ENCODE data around the gene STAT5A. TPM values are rescaled to one million over a fixed set of nuclear protein-coding genes. Genes with fewer than 3 reads are reported as not detected.

Gene STAT5A
- polyA plus RNA-seq, 1 of the 3 experiments (the other 2 are of a cell fraction): 2.3 TPM

DNA sequence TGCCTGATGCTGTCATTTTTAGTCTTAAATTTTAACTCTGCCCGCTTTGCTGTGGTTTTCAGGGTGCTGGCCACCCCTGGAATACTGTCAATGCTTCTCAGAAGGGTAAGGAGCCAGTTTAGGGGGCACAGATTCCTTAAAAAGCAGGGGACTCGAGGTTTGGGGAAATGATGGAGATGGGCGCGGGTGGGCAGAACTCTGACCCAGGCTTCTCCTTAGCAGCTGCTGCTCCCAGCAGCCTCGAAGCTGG lies 23.7 kb downstream of the STAT5A start:
- Histone ChIP-seq H4K20me1 (ENCODE audit: insufficient read depth) (no peaks in the 10 kb centered on the region), H3K36me3 (replicated peaks in 1 of 2; ENCODE audit: control insufficient read depth in 1 of 2, insufficient read depth in 2 of 2, low read length in 1 of 2) (peaks cover 16 to 33% of the 10 kb centered on the region in 2 experiments), H3K9ac (no peak overlapping the region), H3K27ac (ENCODE audit: low read depth in 2 of 2, low read length in 1 of 2) (peak overlapping the region in 1 of 2 experiments; percentile 51; a peak in 2 of 4 replicates), H3K4me3 (ENCODE audit: low read depth in 2 of 2, low read length in 1 of 2) (no peak overlapping the region), H3K4me1 (ENCODE audit: control insufficient read depth in 1 of 2, insufficient read depth in 2 of 2, low read depth in 1 of 2, low read length in 1 of 2) (peaks cover 0 to 15% of the 10 kb centered on the region in 2 experiments; a peak in 2 of 4 replicates), H3K79me2 (ENCODE audit: insufficient read depth) (no peaks in the 10 kb centered on the region), H3K9me3 (no peaks in the 10 kb centered on the region), H3F3A (replicated peaks; ENCODE audit: insufficient read depth) (peaks cover 14% of the 10 kb centered on the region), H3K9me2 (no peaks in the 10 kb centered on the region), H3K27me3 (ENCODE audit: insufficient read depth) (no peaks in the 10 kb centered on the region), H2AFZ (ENCODE audit: low read depth) (no peak overlapping the region), H3K4me2 (peak overlapping the region; percentile 26; the same call in 1 of the 2 replicates)
- no peak for DNase-seq
- TF ChIP-seq TAF1 (IDR thresholded peaks at IDR 0.05; ENCODE audit: borderline replicate concordance, low read depth, low read length) (no peak), EP300 (IDR thresholded peaks at IDR 0.05; ENCODE audit: borderline replicate concordance in 1 of 2, low read depth in 1 of 2, low read length in 1 of 2) (0 out of 4 replicates have a peak, but pooled peaks of 1 of the 2 experiments have one; percentile 26)
- WGBS (ENCODE audit: low lambda C conversion rate): 52% methylated on average over 5 of the region's 5 CpGs
- ChIA-PET CTCF (interaction anchor here (0.6 to 26.2 kb wide), 32 partner anchors 9 to 443 kb away, joined by 3 to 683 read pairs (median 5); partner anchors contain the start of genes CAVIN1, CNP, KCNH4 and STAT3), POLR2A (interaction anchor here (1.0 to 1.3 kb wide), 3 partner anchors 35 to 118 kb away, joined by 3 to 4 read pairs (median 4); partner anchors contain the start of gene STAT3)

DNA sequence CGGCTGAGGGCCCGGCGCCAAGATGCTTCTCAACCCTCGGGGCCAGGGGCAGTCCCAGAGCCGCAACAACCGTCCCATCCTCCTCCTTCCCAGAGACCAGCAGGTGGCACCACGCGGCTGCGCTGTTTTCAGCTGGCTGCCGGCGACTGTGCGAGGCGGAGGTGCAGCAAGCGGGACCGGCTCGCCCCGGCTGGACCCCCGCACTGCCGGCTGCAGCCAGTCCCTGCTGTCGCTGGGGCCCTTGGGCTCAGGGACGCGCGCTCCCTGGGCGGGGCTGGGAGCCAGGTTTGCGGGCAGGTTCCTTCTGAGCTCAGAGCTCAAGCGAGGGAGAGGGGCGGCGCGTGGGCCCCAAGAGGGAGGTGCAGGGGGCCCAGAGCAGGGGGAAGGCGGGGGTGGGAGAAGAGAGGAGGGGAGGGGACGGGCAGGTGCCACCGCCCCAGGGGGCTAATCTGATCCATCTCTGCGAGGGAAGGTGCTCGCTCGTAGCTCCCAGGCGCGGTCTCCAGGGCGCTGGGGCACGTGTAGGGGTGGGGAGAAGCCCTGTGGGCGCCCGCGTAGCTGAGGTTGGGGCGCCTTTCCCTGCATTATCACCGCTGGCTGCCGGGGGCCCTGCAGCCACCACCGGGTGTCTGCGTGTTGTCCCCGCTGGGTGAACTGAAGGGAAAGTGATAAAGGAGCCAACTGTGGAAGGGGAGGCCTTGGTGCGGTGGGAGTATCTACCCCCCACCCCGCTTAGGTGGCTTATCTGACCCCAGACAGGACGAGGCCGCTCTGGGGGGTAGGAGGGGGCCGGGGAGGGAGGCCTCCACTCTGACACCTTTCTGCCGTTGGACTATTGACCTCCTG lies 24.2 kb downstream of the STAT5A start:
- H4K20me1 ChIP-seq (ENCODE audit: insufficient read depth): no peaks in the 10 kb centered on the region
- no peaks in the 10 kb centered on the region for H3K27me3 ChIP-seq (ENCODE audit: insufficient read depth)
- H3K4me1 ChIP-seq (ENCODE audit: control insufficient read depth in 1 of 2, insufficient read depth in 2 of 2, low read depth in 1 of 2, low read length in 1 of 2): peaks cover 0 to 15% of the 10 kb centered on the region in 2 experiments; a peak in 2 of 4 replicates
- WGBS (ENCODE audit: low lambda C conversion rate): 61% methylated on average over 24 of the region's 54 CpGs
- no peaks in the 10 kb centered on the region for H3K9me3 ChIP-seq
- no peak overlapping the region for H2AFZ ChIP-seq (ENCODE audit: low read depth)
- H3K36me3 ChIP-seq (replicated peaks in 1 of 2; ENCODE audit: control insufficient read depth in 1 of 2, insufficient read depth in 2 of 2, low read length in 1 of 2): peaks cover 17 to 38% of the 10 kb centered on the region in 2 experiments
- CTCF ChIA-PET: interaction anchor here (0.6 to 26.2 kb wide), 38 partner anchors 9 to 443 kb away, joined by 3 to 683 read pairs (median 5); partner anchors contain the start of genes CAVIN1, CNP, KCNH4 and NAGLU
- peak; percentile 93 for DNase-seq
- POLR2A ChIA-PET: interaction anchor here (1.1 to 1.3 kb wide), 2 partner anchors 35 to 76 kb away, joined by 4 read pairs; partner anchors contain the start of gene STAT3
- H3F3A ChIP-seq (replicated peaks; ENCODE audit: insufficient read depth): peaks cover 14% of the 10 kb centered on the region
- H3K9me2 ChIP-seq: no peaks in the 10 kb centered on the region
- TF ChIP-seq RCOR1 (IDR thresholded peaks at IDR 0.05; ENCODE audit: low read length) (0 out of 2 replicates have a peak, but pooled peaks have one; percentile 31), EP300 (IDR thresholded peaks at IDR 0.05; ENCODE audit: borderline replicate concordance in 1 of 2, low read depth in 1 of 2, low read length in 1 of 2) (peak in 1 of 2 experiments; percentile 2; a peak in 1 of 4 replicates), SMC3 (IDR thresholded peaks at IDR 0.05; ENCODE audit: low read depth, low read length) (peak; percentile 64), NRF1 (IDR thresholded peaks at IDR 0.05; ENCODE audit: low read depth, low read length) (0 out of 2 replicates have a peak, but pooled peaks have one; percentile 17), POLR2AphosphoS5 (IDR thresholded peaks at IDR 0.05; ENCODE audit: low read depth, low read length) (no peak), FOXJ3 (CRISPR knock-in tag; IDR thresholded peaks at IDR 0.05) (0 out of 2 replicates have a peak, but pooled peaks have one; percentile 55), REST (IDR thresholded peaks at IDR 0.05; ENCODE audit: low read depth, low read length) (no peak), NFIC (IDR thresholded peaks at IDR 0.05; ENCODE audit: borderline replicate concordance) (no peak), JUND (IDR thresholded peaks at IDR 0.05) (no peak), MAX (IDR thresholded peaks at IDR 0.05; ENCODE audit: low read depth) (peak; percentile 79; the same call in 1 of the 2 replicates), RAD21 (IDR thresholded peaks at IDR 0.05; ENCODE audit: low read length) (peak; percentile 70), MXI1 (IDR thresholded peaks at IDR 0.05; ENCODE audit: low read depth, low read length) (peak; percentile 63; the same call in 1 of the 2 replicates)
- TF ChIP-seq, protein P1, sequence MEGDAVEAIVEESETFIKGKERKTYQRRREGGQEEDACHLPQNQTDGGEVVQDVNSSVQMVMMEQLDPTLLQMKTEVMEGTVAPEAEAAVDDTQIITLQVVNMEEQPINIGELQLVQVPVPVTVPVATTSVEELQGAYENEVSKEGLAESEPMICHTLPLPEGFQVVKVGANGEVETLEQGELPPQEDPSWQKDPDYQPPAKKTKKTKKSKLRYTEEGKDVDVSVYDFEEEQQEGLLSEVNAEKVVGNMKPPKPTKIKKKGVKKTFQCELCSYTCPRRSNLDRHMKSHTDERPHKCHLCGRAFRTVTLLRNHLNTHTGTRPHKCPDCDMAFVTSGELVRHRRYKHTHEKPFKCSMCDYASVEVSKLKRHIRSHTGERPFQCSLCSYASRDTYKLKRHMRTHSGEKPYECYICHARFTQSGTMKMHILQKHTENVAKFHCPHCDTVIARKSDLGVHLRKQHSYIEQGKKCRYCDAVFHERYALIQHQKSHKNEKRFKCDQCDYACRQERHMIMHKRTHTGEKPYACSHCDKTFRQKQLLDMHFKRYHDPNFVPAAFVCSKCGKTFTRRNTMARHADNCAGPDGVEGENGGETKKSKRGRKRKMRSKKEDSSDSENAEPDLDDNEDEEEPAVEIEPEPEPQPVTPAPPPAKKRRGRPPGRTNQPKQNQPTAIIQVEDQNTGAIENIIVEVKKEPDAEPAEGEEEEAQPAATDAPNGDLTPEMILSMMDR (IDR thresholded peaks at IDR 0.05): peak; percentile 65
- TF ChIP-seq, protein P2, sequence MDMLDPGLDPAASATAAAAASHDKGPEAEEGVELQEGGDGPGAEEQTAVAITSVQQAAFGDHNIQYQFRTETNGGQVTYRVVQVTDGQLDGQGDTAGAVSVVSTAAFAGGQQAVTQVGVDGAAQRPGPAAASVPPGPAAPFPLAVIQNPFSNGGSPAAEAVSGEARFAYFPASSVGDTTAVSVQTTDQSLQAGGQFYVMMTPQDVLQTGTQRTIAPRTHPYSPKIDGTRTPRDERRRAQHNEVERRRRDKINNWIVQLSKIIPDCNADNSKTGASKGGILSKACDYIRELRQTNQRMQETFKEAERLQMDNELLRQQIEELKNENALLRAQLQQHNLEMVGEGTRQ (IDR thresholded peaks at IDR 0.05; ENCODE audit: borderline replicate concordance, low read depth, low read length): no peak
- TF ChIP-seq, protein P3, sequence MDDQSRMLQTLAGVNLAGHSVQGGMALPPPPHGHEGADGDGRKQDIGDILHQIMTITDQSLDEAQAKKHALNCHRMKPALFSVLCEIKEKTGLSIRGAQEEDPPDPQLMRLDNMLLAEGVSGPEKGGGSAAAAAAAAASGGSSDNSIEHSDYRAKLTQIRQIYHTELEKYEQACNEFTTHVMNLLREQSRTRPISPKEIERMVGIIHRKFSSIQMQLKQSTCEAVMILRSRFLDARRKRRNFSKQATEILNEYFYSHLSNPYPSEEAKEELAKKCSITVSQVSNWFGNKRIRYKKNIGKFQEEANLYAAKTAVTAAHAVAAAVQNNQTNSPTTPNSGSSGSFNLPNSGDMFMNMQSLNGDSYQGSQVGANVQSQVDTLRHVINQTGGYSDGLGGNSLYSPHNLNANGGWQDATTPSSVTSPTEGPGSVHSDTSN (IDR thresholded peaks at IDR 0.05): no peak
- H3K4me3 ChIP-seq (ENCODE audit: low read depth in 2 of 2, low read length in 1 of 2): no peak overlapping the region; a peak in 1 of 4 replicates
- no peak overlapping the region for H3K9ac ChIP-seq
- H3K79me2 ChIP-seq (ENCODE audit: insufficient read depth): no peaks in the 10 kb centered on the region
- peak overlapping the region; percentile 26; the same call in 1 of the 2 replicates for H3K4me2 ChIP-seq
- H3K27ac ChIP-seq (ENCODE audit: low read depth in 2 of 2, low read length in 1 of 2): peak overlapping the region in 1 of 2 experiments; percentile 51; a peak in 2 of 4 replicates
